Measurements from ENCODE around the gene ARMC5.

The ARMC5 gene

DNA sequence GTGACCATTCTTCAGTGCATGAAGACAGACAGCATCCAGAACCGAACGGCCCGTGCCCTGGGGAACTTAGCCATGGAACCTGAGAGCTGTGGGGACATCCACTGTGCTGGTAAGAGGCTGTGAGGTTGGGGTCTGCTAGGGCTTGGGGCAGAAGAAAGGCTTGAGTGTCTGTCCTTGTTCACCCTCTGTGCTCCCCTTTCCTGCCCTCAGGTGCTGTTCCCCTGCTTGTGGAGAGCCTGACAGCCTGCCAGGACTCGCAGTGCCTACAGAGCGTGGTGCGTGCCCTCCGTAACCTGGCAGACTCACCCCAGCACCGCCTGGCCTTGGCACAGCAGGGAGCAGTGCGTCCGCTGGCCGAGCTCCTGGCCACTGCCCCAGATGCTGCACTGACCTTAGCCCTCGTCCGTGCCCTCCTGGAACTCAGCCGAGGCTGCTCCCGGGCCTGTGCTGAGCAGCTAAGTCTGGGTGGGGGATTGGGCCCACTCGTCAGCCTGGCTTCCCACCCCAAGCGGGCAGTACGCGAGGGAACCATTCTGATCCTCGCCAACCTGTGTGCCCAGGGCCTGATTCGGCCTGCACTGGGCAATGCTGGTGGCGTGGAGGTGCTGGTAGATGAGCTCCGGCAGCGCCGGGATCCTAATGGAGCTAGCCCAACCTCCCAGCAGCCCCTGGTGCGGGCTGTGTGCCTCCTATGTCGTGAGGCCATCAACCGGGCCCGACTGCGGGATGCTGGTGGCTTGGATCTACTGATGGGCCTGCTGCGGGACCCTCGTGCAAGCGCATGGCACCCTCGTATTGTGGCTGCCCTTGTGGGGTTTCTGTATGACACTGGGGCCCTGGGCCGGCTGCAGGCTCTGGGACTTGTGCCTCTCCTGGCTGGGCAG lies 2.9 kb downstream of the ARMC5 start:
- no peak for DNase-seq

DNA sequence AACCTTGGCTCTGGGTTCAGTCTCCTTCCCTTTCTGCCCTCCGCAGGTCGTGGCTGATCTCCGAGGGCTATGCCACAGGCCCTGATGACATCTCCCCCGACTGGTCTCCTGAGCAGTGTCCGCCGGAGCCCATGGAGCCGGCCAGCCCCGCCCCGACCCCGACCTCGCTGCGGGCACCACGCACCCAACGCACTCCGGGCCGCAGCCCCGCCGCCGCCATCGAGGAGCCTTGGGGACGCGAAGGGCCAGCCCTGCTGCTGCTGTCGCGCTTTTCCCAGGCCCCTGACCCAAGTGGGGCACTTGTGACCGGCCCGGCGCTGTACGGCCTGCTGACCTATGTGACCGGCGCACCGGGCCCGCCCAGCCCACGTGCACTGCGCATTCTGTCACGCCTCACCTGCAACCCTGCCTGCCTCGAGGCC lies 5.1 kb downstream of the ARMC5 start:
- no peak for DNase-seq

DNA sequence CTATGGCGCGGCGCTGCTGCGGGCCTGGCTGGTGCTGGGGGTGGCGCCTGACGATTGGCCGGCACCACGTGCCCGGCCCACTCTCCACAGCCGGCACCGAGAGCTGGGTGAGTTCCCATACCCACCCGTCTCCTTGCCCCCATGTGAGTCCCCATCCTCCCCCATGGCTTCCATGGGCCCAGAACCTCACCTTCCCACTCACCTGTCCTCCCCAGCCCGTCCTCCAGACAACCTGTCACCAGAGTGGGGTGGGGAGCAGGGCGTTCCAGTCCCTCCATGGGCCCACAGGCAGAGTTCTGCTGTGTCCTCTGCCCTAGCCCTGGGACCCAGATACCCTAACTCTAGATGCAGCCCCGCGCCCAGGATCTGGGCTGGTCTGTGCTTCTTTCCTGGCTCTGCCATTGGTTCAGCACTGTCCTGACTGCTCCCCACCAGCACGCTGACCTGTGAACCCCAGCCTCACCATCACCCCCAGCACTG lies 5.5 kb downstream of the ARMC5 start:
- no peak for DNase-seq

DNA sequence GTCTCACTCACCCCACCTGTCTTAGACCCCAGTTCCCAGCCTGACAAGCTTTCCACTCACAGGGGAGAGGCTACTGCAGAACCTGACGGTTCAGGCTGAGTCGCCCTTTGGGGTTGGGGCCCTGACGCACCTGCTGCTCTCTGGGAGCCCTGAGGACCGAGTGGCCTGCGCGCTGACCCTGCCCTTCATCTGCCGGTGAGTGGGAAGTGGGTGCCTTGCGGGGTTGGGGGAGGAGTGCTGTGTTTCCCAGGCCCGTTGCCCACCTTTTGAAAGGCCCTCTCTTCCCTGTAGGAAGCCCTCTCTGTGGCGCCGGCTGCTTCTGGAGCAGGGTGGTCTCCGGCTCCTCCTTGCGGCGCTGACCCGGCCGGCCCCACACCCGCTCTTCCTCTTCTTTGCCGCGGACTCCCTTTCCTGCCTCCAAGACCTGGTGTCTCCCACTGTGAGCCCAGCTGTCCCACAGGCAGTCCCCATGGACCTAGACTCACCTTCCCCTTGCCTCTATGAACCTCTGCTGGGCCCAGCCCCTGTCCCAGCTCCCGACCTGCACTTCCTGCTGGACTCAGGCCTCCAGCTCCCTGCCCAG lies 6.6 kb downstream of the ARMC5 start:
- no peak for DNase-seq

DNA sequence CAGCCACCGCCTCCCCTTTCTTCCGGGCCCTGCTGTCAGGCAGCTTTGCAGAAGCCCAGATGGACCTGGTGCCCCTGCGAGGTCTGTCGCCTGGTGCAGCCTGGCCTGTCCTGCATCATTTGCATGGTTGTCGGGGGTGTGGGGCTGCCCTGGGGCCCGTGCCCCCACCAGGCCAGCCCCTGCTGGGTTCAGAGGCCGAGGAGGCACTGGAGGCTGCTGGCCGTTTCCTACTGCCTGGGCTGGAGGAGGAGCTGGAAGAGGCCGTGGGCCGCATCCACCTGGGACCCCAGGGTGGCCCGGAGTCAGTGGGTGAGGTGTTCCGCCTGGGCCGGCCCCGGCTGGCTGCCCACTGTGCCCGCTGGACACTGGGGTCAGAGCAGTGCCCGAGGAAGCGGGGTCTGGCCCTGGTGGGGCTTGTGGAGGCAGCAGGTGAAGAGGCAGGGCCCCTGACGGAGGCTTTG lies 7.1 kb downstream of the ARMC5 start:
- DNase-seq, result no peak

DNA sequence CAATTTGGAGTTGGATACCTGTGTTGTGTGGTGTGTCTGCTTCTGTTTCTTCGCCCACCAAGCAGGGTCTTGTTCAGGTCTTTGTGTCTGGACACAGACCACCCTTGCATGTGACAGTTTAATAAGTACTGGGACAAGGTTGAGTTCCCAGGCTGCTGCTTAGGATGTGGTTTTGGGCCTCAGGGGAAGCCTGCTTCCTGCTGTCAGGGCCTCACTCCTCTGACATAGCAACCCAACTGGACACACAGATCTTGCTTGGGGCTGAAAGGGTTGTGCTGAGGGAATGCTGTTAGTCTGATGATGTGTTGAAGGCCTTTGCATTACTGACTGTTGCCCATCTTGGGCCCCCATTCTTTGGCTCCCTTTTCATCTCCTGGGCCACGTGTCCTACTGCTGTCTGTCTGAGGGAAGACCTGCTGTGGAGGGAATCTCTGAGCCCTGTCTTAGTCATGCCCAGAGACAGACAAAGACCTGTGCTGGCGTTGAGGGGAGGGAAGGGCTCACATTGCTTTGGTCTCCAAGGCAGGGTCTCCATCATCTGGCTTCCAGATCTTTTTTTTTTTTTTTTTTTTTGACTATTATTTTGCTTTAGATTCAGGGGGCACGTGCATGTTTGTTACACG lies 8.0 kb downstream of the ARMC5 start:
- no peak for DNase-seq

DNA sequence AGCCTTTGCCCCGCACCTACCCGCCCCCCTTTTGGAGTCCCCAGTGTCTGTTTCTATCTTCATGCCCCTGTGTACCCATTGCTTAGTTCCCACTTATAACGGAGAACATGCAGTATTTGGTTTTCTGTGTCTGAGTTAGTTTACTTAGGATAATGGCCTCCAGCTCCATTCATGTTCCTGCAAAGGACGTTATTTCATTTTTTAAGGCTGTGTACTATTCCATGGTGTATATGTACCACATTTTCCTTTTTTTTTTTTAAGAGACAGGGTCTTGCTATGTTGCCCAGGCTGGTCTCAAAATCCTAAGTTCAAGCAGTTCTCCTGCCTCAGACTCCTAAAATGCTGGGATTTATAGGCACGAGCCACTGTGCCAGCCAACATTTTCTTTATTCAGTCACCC lies 8.6 kb downstream of the ARMC5 start:
- no peak for DNase-seq

DNA sequence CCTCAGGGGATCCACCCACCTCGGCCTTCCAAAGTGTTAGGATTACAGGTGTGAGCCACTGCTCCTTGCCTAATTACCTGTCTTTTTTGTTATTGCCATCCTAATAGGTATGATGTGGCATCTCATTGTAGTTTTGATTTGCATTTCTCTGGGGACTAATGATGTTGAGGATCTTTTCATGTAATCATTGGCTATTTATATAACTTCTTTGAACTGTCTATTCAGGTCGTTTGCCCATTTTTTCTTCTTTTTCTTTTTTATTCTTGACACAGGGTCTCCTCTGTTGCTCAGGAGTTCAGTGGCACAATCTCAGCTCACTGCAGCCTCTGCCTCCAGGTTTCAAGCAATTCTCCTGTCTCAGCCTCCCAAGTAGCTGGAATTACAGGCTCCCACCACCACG lies 11.3 kb downstream of the ARMC5 start:
- DNase-seq, result no peak

DNA sequence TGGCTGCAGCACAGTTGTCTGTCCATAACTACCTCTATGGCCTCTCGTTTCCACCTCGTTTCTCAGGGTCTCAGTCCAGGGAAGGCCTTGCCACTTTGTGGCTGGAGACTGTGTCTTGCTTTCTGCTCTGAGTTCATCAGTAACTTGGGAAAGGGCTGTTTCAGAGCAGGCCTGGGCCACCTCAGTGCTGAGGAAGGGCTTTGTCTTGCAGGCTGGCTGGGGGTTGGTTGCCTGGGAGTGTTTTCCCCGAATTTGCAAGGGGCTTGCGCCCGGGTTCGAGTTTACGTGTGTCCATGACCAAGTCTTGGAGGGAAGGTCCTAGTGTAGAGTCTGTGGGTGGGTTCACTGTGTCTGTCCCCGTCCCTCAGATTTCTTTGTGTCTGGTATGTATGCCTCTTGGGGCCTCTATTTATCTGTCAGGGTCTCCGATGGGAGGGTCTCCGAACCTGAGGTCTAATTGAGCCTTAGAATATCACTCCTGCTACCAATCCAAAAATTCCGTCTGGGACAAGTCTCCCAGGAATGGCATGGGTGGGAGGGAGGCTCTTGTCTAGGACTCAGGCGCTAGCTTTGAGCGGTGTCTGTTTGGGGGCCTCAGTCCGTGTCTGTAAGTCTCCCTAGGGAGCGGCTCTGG lies 12.1 kb downstream of the ARMC5 start:
- no peak for DNase-seq

DNA sequence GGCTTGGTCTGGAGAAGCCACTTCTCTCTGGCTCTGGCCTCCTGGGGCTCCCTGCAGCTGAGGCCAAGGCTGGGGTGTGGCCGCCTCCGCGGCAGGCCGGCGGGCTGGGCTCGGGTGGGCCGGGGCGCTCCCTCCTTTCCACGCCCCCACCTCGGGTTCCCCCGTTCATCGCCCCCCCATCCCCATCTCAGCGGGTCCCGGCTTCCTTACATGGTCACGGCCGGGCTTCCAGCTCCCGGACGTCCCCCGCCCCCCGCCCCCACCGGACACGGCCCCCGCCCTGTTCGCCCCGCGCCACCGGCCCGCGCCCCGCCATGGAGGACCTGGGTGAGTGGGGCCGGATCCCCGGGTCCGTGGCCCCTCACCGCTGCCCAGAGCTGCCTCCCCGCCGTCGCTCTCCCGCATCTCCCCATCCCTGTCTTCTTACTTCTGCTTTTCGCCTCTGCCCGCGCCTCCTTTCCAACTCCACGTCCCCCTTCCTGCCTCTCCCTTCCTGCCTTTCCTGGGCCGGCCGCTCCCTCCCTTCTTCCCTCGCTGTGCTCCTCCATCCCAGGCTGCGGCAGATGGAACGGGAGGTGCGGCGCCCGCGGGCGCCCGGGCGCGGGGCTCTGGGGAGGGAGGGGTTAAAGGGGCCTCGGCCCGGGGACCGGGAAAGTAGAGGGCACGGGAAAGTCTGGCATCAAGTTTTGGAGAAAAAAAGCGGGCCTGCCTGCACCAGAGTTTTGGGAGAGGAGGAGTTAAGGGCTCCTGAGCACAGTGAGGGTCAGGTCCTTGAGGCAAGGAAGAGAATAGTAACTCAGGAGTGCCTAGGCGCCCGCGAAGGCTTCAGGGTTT lies 12.8 kb downstream of the ARMC5 start, which contains the start of gene TGFB1I1:
Gene TGFB1I1 (plus strand): TSS at position 278 of the 834 bp plus-strand sequence. CDS start 37 bp downstream, at position 315.
- DNase-seq, result no peak

DNA sequence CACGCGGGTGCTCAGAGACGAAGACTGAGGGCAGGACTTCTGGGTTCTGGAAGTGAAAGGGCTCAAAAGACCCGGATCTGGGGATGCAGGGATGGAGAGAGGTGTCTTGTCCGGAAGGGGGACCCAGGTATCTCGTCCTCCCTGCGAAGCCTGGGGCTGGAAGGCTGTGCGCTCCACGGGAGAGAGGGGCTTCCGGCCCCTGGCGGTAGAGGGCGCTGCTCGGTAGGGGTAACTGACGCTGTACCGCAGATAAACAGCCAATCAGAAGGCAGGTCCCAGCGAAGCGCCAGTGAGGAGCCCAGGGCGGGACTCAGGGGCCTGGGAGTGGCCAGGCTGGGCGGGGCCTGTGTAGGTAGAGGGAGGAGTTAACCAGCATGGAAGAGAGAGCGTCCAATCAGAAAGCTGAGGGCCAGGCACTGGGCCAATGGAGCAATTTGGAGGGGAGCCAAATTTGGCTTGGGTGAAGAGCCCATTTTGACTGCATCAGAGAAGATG lies 13.5 kb downstream of the ARMC5 start:
- peak; percentile 28 for DNase-seq

DNA sequence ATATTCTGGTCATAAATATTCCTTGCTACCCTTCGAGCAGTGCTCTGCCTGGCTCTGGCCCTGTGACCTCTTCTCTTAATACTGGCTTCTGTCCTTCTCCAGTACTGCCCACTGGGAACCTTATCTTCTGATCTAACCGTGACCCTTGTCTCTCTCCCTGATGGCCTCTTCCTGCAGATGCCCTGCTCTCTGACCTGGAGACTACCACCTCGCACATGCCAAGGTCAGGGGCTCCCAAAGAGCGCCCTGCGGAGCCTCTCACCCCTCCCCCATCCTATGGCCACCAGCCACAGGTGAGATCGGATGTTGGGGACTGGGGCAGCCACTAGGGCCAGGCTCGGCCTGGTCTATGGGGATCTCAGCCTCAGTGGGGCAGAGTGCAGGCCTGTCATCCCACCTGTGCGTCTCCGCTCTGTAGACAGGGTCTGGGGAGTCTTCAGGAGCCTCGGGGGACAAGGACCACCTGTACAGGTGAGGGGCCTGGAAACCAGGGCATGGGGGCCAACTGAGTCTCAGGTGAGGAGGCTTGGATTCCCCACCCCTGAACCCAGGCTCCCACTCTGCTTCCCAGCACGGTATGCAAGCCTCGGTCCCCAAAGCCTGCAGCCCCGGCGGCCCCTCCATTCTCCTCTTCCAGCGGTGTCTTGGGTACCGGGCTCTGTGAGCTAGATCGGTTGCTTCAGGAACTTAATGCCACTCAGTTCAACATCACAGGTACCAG lies 14.1 kb downstream of the ARMC5 start:
- DNase-seq, result no peak

DNA sequence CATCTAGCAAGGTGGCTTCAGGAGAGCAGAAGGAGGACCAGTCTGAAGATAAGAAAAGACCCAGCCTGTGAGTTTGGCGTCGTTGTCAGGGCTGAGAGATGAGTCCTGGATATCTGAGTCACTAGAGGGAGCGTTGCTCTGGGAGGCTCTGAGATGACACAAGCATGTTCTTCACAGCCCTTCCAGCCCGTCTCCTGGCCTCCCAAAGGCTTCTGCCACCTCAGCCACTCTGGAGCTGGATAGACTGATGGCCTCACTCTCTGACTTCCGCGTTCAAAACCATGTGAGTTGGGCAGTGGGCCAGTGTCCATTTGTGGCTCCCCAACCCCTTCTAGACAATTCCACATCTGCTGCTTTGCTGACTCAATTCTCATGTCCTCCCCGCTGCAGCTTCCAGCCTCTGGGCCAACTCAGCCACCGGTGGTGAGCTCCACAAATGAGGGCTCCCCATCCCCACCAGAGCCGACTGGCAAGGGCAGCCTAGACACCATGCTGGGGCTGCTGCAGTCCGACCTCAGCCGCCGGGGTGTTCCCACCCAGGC lies 14.9 kb downstream of the ARMC5 start:
- DNase-seq, result no peak

DNA sequence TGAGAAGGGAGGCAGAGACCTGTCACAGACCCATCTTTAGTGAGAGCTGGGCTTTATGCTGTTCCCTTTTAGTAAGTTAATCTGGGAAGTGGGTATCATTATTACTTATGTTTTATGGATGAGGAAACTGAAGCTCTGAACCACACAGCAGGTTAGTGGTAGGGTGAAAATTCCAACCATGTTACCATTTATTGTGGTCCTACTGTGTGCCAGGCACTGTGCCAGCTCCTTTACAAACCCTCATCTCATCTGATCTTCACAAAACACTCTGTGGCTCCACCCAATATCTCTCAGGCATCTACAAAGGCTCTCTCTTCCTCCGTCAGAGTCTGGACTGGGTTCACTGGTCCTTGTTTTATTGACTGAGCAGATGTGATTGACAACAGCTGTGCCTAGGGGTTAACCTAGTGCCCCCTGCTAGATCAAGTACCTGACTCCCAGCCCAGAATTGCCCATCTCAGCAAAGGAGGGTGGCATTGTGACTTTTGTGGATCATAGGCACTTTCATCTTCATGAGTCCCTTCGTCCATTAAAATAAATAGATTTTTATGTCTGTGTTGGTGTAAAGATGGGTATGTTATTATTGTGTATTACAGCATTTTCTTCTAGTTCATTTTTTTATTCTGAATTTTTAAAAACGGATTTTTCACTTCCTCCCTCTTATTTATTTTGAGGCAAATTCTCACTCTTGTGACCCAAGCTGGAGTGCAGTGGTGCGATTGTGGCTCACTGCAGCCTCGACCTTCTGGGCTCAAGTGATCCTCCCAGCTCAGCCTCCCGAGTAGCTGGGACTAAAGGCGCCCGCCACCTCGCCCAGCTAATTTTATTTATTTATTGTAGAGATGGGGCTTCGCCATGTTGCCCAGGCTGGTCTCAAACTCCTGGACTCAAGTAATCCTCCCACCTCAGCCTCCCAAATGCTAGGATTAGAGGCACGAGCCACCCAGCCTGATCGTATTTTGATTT lies 15.8 kb downstream of the ARMC5 start:
- no peak for DNase-seq

DNA sequence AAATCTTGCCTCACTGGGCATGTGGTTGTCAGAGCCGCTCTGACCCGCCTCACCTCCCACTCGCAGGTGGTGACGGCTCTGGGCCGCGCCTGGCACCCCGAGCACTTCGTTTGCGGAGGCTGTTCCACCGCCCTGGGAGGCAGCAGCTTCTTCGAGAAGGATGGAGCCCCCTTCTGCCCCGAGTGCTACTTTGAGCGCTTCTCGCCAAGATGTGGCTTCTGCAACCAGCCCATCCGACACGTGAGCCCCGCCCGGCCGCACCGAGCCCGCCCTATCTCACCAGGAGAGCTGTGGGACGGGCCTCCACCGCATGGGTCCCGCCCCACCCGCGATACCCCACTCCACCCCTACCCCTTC lies 16.6 kb downstream of the ARMC5 start:
- no peak for DNase-seq

DNA sequence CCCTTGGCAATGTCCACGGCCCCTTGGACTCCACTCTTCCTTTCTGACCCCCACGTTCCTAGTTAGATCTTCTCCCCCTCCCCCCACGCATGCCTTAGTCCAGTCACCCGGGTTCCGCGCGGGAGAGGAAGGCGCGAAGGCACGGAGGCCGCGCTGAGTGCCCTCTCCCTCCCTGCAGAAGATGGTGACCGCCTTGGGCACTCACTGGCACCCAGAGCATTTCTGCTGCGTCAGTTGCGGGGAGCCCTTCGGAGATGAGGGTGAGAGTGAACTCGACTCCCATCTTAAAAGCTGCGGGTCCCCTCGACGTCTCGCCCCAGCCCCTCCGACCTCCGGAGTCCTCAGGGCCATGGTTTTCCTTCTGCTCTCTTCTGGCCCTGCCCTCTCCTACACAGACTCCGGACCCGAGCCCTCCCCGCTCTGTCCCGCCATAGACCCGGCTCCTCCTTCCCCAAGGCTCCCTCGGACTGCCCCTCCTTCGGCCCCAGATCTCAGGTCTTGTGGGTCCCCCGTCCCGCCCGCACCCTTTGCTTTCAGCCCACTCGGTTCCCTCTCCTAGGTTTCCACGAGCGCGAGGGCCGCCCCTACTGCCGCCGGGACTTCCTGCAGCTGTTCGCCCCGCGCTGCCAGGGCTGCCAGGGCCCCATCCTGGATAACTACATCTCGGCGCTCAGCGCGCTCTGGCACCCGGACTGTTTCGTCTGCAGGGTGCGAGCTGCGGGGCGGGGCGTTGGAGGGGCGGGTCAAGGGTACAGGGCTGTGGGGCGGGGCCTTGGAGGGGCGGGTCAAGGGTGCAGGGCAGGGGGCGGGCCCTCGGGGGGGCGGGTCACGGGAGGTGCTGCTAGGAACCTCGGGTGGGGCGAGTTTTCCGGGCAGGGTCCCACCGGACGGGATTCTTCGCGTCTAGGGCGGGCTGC lies 17.3 kb downstream of the ARMC5 start:
- DNase-seq, result peak; percentile 88

DNA sequence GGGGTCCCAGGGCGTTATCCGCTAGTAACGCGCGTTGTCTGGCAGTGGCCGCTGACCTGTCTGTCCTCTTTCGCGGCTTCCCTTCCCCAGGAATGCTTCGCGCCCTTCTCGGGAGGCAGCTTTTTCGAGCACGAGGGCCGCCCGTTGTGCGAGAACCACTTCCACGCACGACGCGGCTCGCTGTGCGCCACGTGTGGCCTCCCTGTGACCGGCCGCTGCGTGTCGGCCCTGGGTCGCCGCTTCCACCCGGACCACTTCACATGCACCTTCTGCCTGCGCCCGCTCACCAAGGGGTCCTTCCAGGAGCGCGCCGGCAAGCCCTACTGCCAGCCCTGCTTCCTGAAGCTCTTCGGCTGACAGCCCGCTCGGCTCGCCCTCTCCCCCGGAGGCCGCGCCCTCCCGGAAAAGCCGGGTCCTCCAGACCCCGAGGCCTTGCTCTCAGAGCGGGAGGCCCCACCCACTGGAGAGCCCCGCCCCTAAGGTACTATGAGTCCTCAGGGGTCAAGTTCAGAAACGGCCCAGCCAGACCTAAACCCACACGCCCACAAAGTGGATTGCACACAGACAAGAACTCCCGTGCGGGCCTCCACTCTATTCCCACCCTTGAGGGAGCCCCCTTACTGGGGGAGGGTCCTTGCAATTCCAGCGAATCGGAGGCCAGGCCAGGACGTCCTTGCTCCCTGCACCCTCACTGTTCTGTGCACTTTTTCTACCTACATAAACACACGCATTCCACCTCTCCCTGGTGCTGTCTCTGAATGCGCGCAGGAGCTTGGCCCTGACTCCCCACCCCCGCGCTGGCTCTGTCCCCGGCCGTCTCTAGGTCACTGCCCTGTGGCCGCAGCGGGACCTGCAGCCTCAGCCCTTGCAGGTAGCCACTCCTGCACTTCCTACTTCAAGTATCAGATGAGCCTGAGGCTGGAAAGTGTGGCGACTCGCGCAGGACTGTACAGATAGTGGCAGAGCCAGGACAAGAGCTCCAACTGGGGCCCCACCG lies 18.2 kb downstream of the ARMC5 start:
- peak; percentile 34 for DNase-seq

All from stimulated activated CD4-positive, alpha-beta T cell treated with anti-CD3 and anti-CD28 coated beads, Interleukin-4, amount 100 ng/mL, for 24 hours (primary cell).